Measurements from ENCODE around the gene DBP.

Gene DBP

GRCh38 chr19:48646001-48646721, 9.0 kb upstream of the DBP start, which contains the start of gene CA11 (continued):
- TF ChIP-seq ZNF639 (tag by site-specific recombination; IDR thresholded peaks at IDR 0.05) (no peak; the same call in 1 of the 2 replicates), ZNF16 (tag by site-specific recombination; IDR thresholded peaks at IDR 0.05; ENCODE audit: low read depth) (peak; percentile 46; the same call in 1 of the 2 replicates), BCL6B (tag by site-specific recombination; IDR thresholded peaks at IDR 0.05) (no peak), ZNF391 (tag by site-specific recombination; IDR thresholded peaks at IDR 0.05; ENCODE audit: borderline replicate concordance, low read depth) (no peak; the same call in 1 of the 2 replicates), ZFHX2 (tag by site-specific recombination; conservative IDR thresholded peaks at IDR 0.05) (peak; percentile 97), ZNF830 (tag by site-specific recombination; IDR thresholded peaks at IDR 0.05; ENCODE audit: low read depth) (no peak), ZNF121 (tag by site-specific recombination; IDR thresholded peaks at IDR 0.05) (no peak), PRDM1 (tag by site-specific recombination; IDR thresholded peaks at IDR 0.05) (peak; percentile 95), ZFP69B (tag by site-specific recombination; IDR thresholded peaks at IDR 0.05) (no peak), IKZF3 (tag by site-specific recombination; IDR thresholded peaks at IDR 0.05) (peak; percentile 55; the same call in 1 of the 2 replicates), ZNF239 (tag by site-specific recombination; IDR thresholded peaks at IDR 0.05) (no peak), ZNF175 (tag by site-specific recombination; IDR thresholded peaks at IDR 0.05) (no peak), ZNF670 (tag by site-specific recombination; IDR thresholded peaks at IDR 0.05; ENCODE audit: low read depth) (no peak), HOXA7 (CRISPR knock-in tag; IDR thresholded peaks at IDR 0.05; ENCODE audit: borderline replicate concordance) (no peak), ZNF658 (tag by site-specific recombination; IDR thresholded peaks at IDR 0.05) (no peak), PRDM4 (tag by site-specific recombination; IDR thresholded peaks at IDR 0.05) (peak; percentile 61), ZNF488 (tag by site-specific recombination; IDR thresholded peaks at IDR 0.05) (peak; percentile 0; the same call in 1 of the 2 replicates), TCF7L2 (IDR thresholded peaks at IDR 0.05; ENCODE audit: borderline replicate concordance, low read depth, low read length) (no peak), ZBTB7A (tag by site-specific recombination; IDR thresholded peaks at IDR 0.05; ENCODE audit: low read depth) (no peak; the same call in 1 of the 2 replicates), ZNF37A (tag by site-specific recombination; IDR thresholded peaks at IDR 0.05) (no peak), ZBTB48 (tag by site-specific recombination; IDR thresholded peaks at IDR 0.05) (peak; percentile 63), ZNF366 (tag by site-specific recombination; conservative IDR thresholded peaks at IDR 0.05) (peak; percentile 100), ZNF549 (tag by site-specific recombination; IDR thresholded peaks at IDR 0.05) (no peak), ZNF426 (tag by site-specific recombination; IDR thresholded peaks at IDR 0.05) (no peak), SP2 (tag by site-specific recombination; IDR thresholded peaks at IDR 0.05) (peak; percentile 75), ZNF341 (tag by site-specific recombination; IDR thresholded peaks at IDR 0.05; ENCODE audit: low read depth) (peak; percentile 86), ZNF600 (tag by site-specific recombination; IDR thresholded peaks at IDR 0.05) (peak; percentile 89; the same call in 1 of the 2 replicates), KLF1 (tag by site-specific recombination; IDR thresholded peaks at IDR 0.05) (peak; percentile 55; the same call in 1 of the 2 replicates), ZSCAN23 (tag by site-specific recombination; IDR thresholded peaks at IDR 0.05) (peak; percentile 48; the same call in 1 of the 2 replicates), ZNF626 (tag by site-specific recombination; IDR thresholded peaks at IDR 0.05) (no peak), ZNF707 (tag by site-specific recombination; IDR thresholded peaks at IDR 0.05) (no peak)
- TF ChIP-seq, protein P1, sequence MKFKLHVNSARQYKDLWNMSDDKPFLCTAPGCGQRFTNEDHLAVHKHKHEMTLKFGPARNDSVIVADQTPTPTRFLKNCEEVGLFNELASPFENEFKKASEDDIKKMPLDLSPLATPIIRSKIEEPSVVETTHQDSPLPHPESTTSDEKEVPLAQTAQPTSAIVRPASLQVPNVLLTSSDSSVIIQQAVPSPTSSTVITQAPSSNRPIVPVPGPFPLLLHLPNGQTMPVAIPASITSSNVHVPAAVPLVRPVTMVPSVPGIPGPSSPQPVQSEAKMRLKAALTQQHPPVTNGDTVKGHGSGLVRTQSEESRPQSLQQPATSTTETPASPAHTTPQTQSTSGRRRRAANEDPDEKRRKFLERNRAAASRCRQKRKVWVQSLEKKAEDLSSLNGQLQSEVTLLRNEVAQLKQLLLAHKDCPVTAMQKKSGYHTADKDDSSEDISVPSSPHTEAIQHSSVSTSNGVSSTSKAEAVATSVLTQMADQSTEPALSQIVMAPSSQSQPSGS (tag by site-specific recombination; IDR thresholded peaks at IDR 0.05; ENCODE audit: low read depth) = no peak
- TF ChIP-seq, protein P2, sequence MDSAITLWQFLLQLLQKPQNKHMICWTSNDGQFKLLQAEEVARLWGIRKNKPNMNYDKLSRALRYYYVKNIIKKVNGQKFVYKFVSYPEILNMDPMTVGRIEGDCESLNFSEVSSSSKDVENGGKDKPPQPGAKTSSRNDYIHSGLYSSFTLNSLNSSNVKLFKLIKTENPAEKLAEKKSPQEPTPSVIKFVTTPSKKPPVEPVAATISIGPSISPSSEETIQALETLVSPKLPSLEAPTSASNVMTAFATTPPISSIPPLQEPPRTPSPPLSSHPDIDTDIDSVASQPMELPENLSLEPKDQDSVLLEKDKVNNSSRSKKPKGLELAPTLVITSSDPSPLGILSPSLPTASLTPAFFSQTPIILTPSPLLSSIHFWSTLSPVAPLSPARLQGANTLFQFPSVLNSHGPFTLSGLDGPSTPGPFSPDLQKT (IDR thresholded peaks at IDR 0.05; ENCODE audit: borderline replicate concordance, low read depth, low read length) = no peak
